H1 (cell line): ENCODE results near the gene IGF1. TPM values are rescaled to one million over a fixed set of nuclear protein-coding genes. Genes with fewer than 3 reads are reported as not detected.

Source experiments
- CTCF ChIA-PET: fragments of 300-600 bp; sonication (Branson Sonifier 250); formaldehyde crosslinking; loops from one replicate; lab custom pipeline; 2021; ENCODE audit not compliant: partially characterized antibody; lab: Charles Lee
- POLR2A ChIA-PET: fragments of 300-600 bp; sonication (Branson Sonifier 250); formaldehyde crosslinking; loops from one replicate; lab custom pipeline; 2021; ENCODE audit warnings: inconsistent platforms; ENCODE audit not compliant: partially characterized antibody; lab: Charles Lee
- DNase-seq, 2 experiments: peaks; one replicate each; pipeline versions ENCODE4 v3.0.0 to v3.0.0-alpha.2; 2010 to 2022; ENCODE audit warnings: low spot score in 2 of 2, low read depth in 1 of 2, mixed read lengths in 1 of 2
- FAIRE-seq: peaks from 2 replicates; lab custom pipeline; 2011; peaks lifted over from hg19 to GRCh38; lab: Jason Lieb, UNC
- H2AFZ ChIP-seq: 2 replicates; pipeline ENCODE4 v1.8.1; 2012; ENCODE audit warnings: low read length, inconsistent platforms
- H2AK5ac ChIP-seq: 2 replicates; pipeline ENCODE4 v1.6.1; 2013; ENCODE audit warnings: low read depth, low read length
- H2BK120ac ChIP-seq: replicated peaks from 2 replicates; pipeline ENCODE3; 2013; ENCODE audit warnings: low read depth, low read length, inconsistent platforms
- H2BK12ac ChIP-seq: 2 replicates; pipeline ENCODE4 v1.6.1; 2013; ENCODE audit warnings: low read depth, low read length
- H2BK15ac ChIP-seq: 2 replicates; pipeline ENCODE4 v1.6.1; 2013; ENCODE audit warnings: low read length
- H2BK20ac ChIP-seq: 2 replicates; pipeline ENCODE4 v1.6.1; 2013; ENCODE audit warnings: low read length
- H2BK5ac ChIP-seq: 2 replicates; pipeline ENCODE4 v1.6.1; 2013; ENCODE audit warnings: low read depth, low read length
- H3K14ac ChIP-seq: 2 replicates; pipeline ENCODE4 v1.6.1; 2013; ENCODE audit warnings: inconsistent platforms; ENCODE audit not compliant: insufficient read length
- H3K18ac ChIP-seq: 2 replicates; pipeline ENCODE4 v1.6.1; 2013; ENCODE audit warnings: low read length; ENCODE audit errors: extremely low read depth
- H3K23ac ChIP-seq: 2 replicates; pipeline ENCODE4 v1.6.1; 2013; ENCODE audit warnings: inconsistent platforms; ENCODE audit not compliant: insufficient read length
- H3K23me2 ChIP-seq: 2 replicates; pipeline ENCODE4 v1.6.1; 2013; ENCODE audit warnings: low read depth, low read length
- H3K27ac ChIP-seq: 2 replicates; pipeline ENCODE4 v1.6.1; 2011; ENCODE audit warnings: low read depth, low read length, inconsistent platforms
- H3K27me3 ChIP-seq, 4 experiments: replicated peaks in 1 of 4; 1 replicate in 1 of 4; 2 replicates in 3 of 4; pipeline versions ENCODE4 v1.6.1 to v1.8.1; 2011 to 2013; ENCODE audit warnings: low read length in 3 of 4, mild to moderate bottlenecking in 3 of 4, inconsistent platforms in 2 of 4, mixed read lengths in 2 of 4, moderate library complexity in 1 of 4; ENCODE audit not compliant: control insufficient read depth in 3 of 4, insufficient read depth in 3 of 4; ENCODE audit errors: extremely low read depth in 1 of 4
- H3K36me3 ChIP-seq, 4 experiments: 2 replicates each; pipeline versions ENCODE4 v1.6.1 to v1.8.1; 2011 to 2013; ENCODE audit warnings: mild to moderate bottlenecking in 4 of 4, low read length in 3 of 4, moderate library complexity in 2 of 4, control low read depth in 1 of 4, inconsistent platforms in 1 of 4; ENCODE audit not compliant: insufficient read depth in 4 of 4, control insufficient read depth in 2 of 4
- H3K4ac ChIP-seq: replicated peaks from 2 replicates; pipeline ENCODE3; 2013; ENCODE audit warnings: low read length, low read depth, mixed read lengths, inconsistent platforms; ENCODE audit not compliant: insufficient read length
- H3K4me1 ChIP-seq, 4 experiments: replicated peaks in 1 of 4; 1 replicate in 1 of 4; 2 replicates in 3 of 4; pipeline versions ENCODE4 v1.6.1 to v1.8.1; 2011 to 2013; ENCODE audit warnings: low read length in 3 of 4, inconsistent platforms in 2 of 4, mixed read lengths in 1 of 4; ENCODE audit not compliant: insufficient read depth in 4 of 4, control insufficient read depth in 3 of 4
- H3K4me2 ChIP-seq, 2 experiments: 2 replicates each; pipeline versions ENCODE4 v1.6.1 to v1.8.1; 2011 to 2013; ENCODE audit warnings: low read depth in 2 of 2, low read length in 2 of 2, control low read depth in 1 of 2, inconsistent platforms in 1 of 2, mild to moderate bottlenecking in 1 of 2; ENCODE audit not compliant: insufficient read depth in 1 of 2
- H3K4me3 ChIP-seq, 4 experiments: fragments of 200-600, 300-600 bp in 1 of 4; sonication (generic), shearing (Covaris generic), sonication (Bioruptor Twin) in 1 of 4; 2 replicates each; pipeline versions ENCODE4 v1.5.1 to v1.8.1; 2011 to 2016; ENCODE audit warnings: low read length in 4 of 4, low read depth in 3 of 4, control low read depth in 2 of 4, inconsistent platforms in 2 of 4, mild to moderate bottlenecking in 2 of 4, mixed read lengths in 1 of 4, moderate library complexity in 1 of 4; ENCODE audit not compliant: insufficient read depth in 2 of 4; ENCODE audit errors: extremely low read depth in 1 of 4
- H3K56ac ChIP-seq: replicated peaks from 2 replicates; pipeline ENCODE3; 2013; ENCODE audit warnings: low read depth, mild to moderate bottlenecking, mixed read lengths, low read length, inconsistent platforms; ENCODE audit not compliant: insufficient read length
- H3K79me1 ChIP-seq: 2 replicates; pipeline ENCODE4 v1.6.1; 2013; ENCODE audit warnings: low read depth, low read length, control low read depth
- H3K79me2 ChIP-seq, 2 experiments: 2 replicates each; pipeline versions ENCODE4 v1.6.1 to v1.8.1; 2012 to 2013; ENCODE audit warnings: low read length in 2 of 2, mild to moderate bottlenecking in 2 of 2, inconsistent platforms in 1 of 2; ENCODE audit not compliant: insufficient read depth in 2 of 2, control insufficient read depth in 1 of 2
- H3K9ac ChIP-seq, 4 experiments: replicated peaks in 1 of 4; 1 replicate in 1 of 4; 2 replicates in 3 of 4; pipeline versions ENCODE4 v1.6.1 to v1.8.1; 2011 to 2013; ENCODE audit warnings: low read depth in 3 of 4, low read length in 3 of 4, control low read depth in 2 of 4, mild to moderate bottlenecking in 2 of 4, moderate library complexity in 2 of 4, inconsistent platforms in 1 of 4; ENCODE audit errors: extremely low read depth in 1 of 4
- H3K9me3 ChIP-seq, 2 experiments: 2 replicates each; pipeline versions ENCODE4 v1.6.1 to v1.8.1; 2012 to 2013; ENCODE audit warnings: mild to moderate bottlenecking in 2 of 2, moderate library complexity in 2 of 2, control low read depth in 1 of 2, inconsistent platforms in 1 of 2, low read depth in 1 of 2, low read length in 1 of 2, mixed read lengths in 1 of 2; ENCODE audit not compliant: insufficient read depth in 2 of 2
- H4K20me1 ChIP-seq, 2 experiments: replicated peaks in 1 of 2; 2 replicates each; pipeline versions ENCODE3 to v1.8.1; 2011 to 2013; ENCODE audit warnings: inconsistent platforms in 2 of 2, low read length in 2 of 2, mild to moderate bottlenecking in 1 of 2; ENCODE audit not compliant: insufficient read depth in 2 of 2, control insufficient read depth in 1 of 2
- H4K5ac ChIP-seq: 2 replicates; pipeline ENCODE4 v1.6.1; 2013; ENCODE audit warnings: low read length, low read depth, mixed read lengths, inconsistent platforms; ENCODE audit not compliant: insufficient read length
- H4K8ac ChIP-seq: 2 replicates; pipeline ENCODE4 v1.8.0; 2013; ENCODE audit warnings: mild to moderate bottlenecking, moderate library complexity, low read length, inconsistent platforms; ENCODE audit not compliant: insufficient read depth; ENCODE audit errors: extremely low read depth
- H4K91ac ChIP-seq: replicated peaks from 2 replicates; pipeline ENCODE3; 2013; ENCODE audit warnings: low read length, mixed read lengths, inconsistent platforms; ENCODE audit not compliant: insufficient read length
- BCL11A ChIP-seq, 2 experiments: IDR thresholded peaks; one replicate each; pipeline ENCODE4 v1.6.1; 2011; ENCODE audit warnings: low read depth in 2 of 2, low read length in 2 of 2, mild to moderate bottlenecking in 2 of 2
- CREB1 ChIP-seq: IDR thresholded peaks from 2 replicates; pipeline ENCODE4 v1.6.1; 2012; ENCODE audit warnings: inconsistent platforms
- EP300 ChIP-seq, 2 experiments: IDR thresholded peaks; 1 replicate in 1 of 2; 2 replicates in 1 of 2; pipeline ENCODE4 v1.6.1; 2011 to 2012; ENCODE audit warnings: low read depth in 2 of 2, low read length in 2 of 2, mild to moderate bottlenecking in 2 of 2, borderline replicate concordance in 1 of 2, inconsistent platforms in 1 of 2, moderate library complexity in 1 of 2
- FOSL1 ChIP-seq: IDR thresholded peaks from 2 replicates; pipeline ENCODE4 v1.6.1; 2011; ENCODE audit warnings: mild to moderate bottlenecking, low read depth, low read length, moderate library complexity; ENCODE audit not compliant: insufficient read depth
- GTF2F1 ChIP-seq: IDR thresholded peaks from 2 replicates; pipeline ENCODE4 v1.6.1; 2012; ENCODE audit warnings: low read depth, low read length, improper control_type of control experiment, borderline replicate concordance
- HDAC2 ChIP-seq, 2 experiments: fragments of 300-600 bp in 1 of 2; sonication (generic) in 1 of 2; IDR thresholded peaks; 2 replicates each; pipeline ENCODE4 v1.6.1; 2011 to 2012; ENCODE audit warnings: low read depth in 2 of 2, low read length in 2 of 2, mild to moderate bottlenecking in 2 of 2, moderate library complexity in 2 of 2, borderline replicate concordance in 1 of 2, inconsistent platforms in 1 of 2
- POU5F1 ChIP-seq: IDR thresholded peaks from 2 replicates; pipeline ENCODE4 v1.6.1; 2011; ENCODE audit warnings: low read depth, mild to moderate bottlenecking, low read length, moderate library complexity
- SIRT6 ChIP-seq: IDR thresholded peaks from one replicate; pipeline ENCODE4 v1.7.1; 2012; ENCODE audit warnings: low read length, inconsistent platforms
- SP1 ChIP-seq: IDR thresholded peaks from 2 replicates; pipeline ENCODE4 v1.6.1; 2011; ENCODE audit warnings: low read depth, low read length
- SRF ChIP-seq: IDR thresholded peaks from 2 replicates; pipeline ENCODE4 v1.6.1; 2011; ENCODE audit warnings: mild to moderate bottlenecking, low read depth, low read length, moderate library complexity
- TAF7 ChIP-seq: optimal IDR thresholded peaks from 2 replicates; pipeline ENCODE3; 2011; ENCODE audit warnings: low read depth, mild to moderate bottlenecking, inconsistent platforms, low read length, moderate library complexity, borderline replicate concordance
- WGBS, 2 experiments: shearing (Covaris generic) in 1 of 2; methylation state at CpG; one replicate each; pipeline versions ENCODE4 v1.1.6 to v1.1.7; 2013 to 2015; ENCODE audit warnings: low lambda C conversion rate in 2 of 2, mixed read lengths in 2 of 2, inconsistent platforms in 1 of 2, low coverage in 1 of 2, missing lambda C conversion rate in 1 of 2; ENCODE audit not compliant: insufficient replicate concordance in 2 of 2, insufficient coverage in 1 of 2, insufficient read length in 1 of 2; ENCODE audit errors: extremely low coverage in 1 of 2, missing lambda C conversion rate in 1 of 2; 5-methylcytosine and 5-hydroxymethylcytosine counted together
- polyA plus RNA-seq, 7 experiments: library from polyadenylated mRNA; depleted of rRNA in 3 of 7; stranded (reverse) in 5 of 7; unstranded in 2 of 7; fragments of >200 nt in 5 of 7; fragments of 200-250 nt in 2 of 7; gene quantifications; 1 replicate in 5 of 7; 2 replicates in 1 of 7; 4 replicates in 1 of 7; pipeline versions ENCODE4 v1.2.1 to v1.2.3, GENCODE V29; 2011 to 2013; ENCODE audit warnings: missing spikeins in 2 of 7, mixed read lengths in 2 of 7
- total RNA-seq: library from RNA; stranded (reverse); fragmentation: NEBNext Ultra II Directional; extraction: Animal tissue kit (Norgen Biotek cat#: 25700); gene quantifications from 2 replicates; pipeline ENCODE4 v1.2.1, GENCODE V29; 2021
- TF ChIP-seq, protein P1 (sequence below): IDR thresholded peaks from 2 replicates; pipeline ENCODE4 v1.6.1; 2012; ENCODE audit warnings: low read length, inconsistent platforms

Gene IGF1
- total and polyA plus RNA-seq, 2 of the 8 experiments (the other 6 are each of a cell fraction or from before 2014, with no cell fraction given) = not detected

DNA sequence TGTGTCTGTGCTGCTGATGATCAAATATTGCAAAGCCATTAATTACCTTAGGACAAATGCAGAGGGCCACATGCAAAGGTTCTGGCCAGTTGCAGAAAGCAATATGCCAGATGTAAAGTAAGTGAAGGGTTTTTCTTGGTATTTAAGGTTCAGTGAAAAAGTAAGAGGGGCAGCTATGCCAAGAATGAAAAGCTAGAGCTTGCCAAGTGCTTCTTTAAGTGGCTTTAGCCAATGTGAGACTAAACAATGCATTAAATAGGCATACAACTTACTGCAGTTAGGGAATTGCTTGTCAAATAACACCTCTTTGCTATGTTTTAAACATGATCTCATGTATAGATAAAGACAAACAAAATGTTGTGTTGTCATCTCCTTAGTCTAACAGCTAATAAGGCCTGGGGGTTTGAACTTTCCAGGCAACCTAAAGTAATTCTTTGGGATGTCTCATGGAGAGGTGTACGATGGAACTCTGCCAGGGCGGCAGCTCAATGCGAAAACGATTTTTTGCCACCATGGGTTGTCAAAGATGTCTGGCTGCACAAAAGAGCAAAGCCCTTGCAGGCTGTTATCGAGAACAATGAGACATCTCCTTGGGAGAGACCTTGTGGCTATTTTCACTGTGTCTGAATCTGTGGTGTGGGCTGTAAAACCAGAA lies 12.0 kb downstream of the IGF1 start:
- no peak overlapping the region for H2BK5ac ChIP-seq
- H4K8ac ChIP-seq = no peak overlapping the region
- H2BK15ac ChIP-seq = no peak overlapping the region
- FAIRE-seq (no peak), DNase-seq (no peak)
- CTCF ChIA-PET = interaction anchor here (4.7 kb wide), 1 partner anchor 15 kb away, joined by 23 read pairs; no protein-coding TSS in a partner anchor
- H3K9ac ChIP-seq = no peak overlapping the region
- WGBS, 2 experiments = 87% methylated on average over 5 of the region's 5 CpGs; no CpG with 5 or more reads in 1 of the 2 experiments
- no peak overlapping the region for H2AFZ ChIP-seq
- H4K5ac ChIP-seq = no peak overlapping the region
- H3K79me2 ChIP-seq = no peaks in the 10 kb centered on the region
- H3K4me3 ChIP-seq = no peak overlapping the region
- H3K36me3 ChIP-seq = no peaks in the 10 kb centered on the region
- no peak overlapping the region for H3K23ac ChIP-seq
- H4K20me1 ChIP-seq = no peaks in the 10 kb centered on the region
- no peak overlapping the region for H3K18ac ChIP-seq
- no peak overlapping the region for H3K4ac ChIP-seq
- no peak overlapping the region for H3K4me2 ChIP-seq
- no peak overlapping the region for H2AK5ac ChIP-seq
- no peak overlapping the region for H2BK120ac ChIP-seq
- H3K27ac ChIP-seq = no peak overlapping the region
- H2BK20ac ChIP-seq = no peak overlapping the region
- H3K4me1 ChIP-seq = no peaks in the 10 kb centered on the region
- no peak overlapping the region for H3K14ac ChIP-seq
- no peaks in the 10 kb centered on the region for H3K9me3 ChIP-seq
- H3K27me3 ChIP-seq = no peaks in the 10 kb centered on the region
- no peaks in the 10 kb centered on the region for H3K79me1 ChIP-seq
- H2BK12ac ChIP-seq = no peak overlapping the region
- H3K56ac ChIP-seq = no peak overlapping the region
- POLR2A ChIA-PET = no interaction called here
- no peaks in the 10 kb centered on the region for H3K23me2 ChIP-seq
- H4K91ac ChIP-seq = no peak overlapping the region
- TF ChIP-seq FOSL1 = no peak
- TF ChIP-seq BCL11A (IDR thresholded peaks at IDR 0.05; ENCODE audit: low read depth in 2 of 2, low read length in 2 of 2) = no peak
- TF ChIP-seq SP1 = no peak
- TF ChIP-seq CREB1 = no peak
- TF ChIP-seq EP300 (IDR thresholded peaks at IDR 0.05; ENCODE audit: borderline replicate concordance in 1 of 2, low read depth in 2 of 2, low read length in 2 of 2) = no peak
- TF ChIP-seq TAF7 = no peak
- TF ChIP-seq, protein P1, sequence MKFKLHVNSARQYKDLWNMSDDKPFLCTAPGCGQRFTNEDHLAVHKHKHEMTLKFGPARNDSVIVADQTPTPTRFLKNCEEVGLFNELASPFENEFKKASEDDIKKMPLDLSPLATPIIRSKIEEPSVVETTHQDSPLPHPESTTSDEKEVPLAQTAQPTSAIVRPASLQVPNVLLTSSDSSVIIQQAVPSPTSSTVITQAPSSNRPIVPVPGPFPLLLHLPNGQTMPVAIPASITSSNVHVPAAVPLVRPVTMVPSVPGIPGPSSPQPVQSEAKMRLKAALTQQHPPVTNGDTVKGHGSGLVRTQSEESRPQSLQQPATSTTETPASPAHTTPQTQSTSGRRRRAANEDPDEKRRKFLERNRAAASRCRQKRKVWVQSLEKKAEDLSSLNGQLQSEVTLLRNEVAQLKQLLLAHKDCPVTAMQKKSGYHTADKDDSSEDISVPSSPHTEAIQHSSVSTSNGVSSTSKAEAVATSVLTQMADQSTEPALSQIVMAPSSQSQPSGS = no peak
- no peak for TF ChIP-seq SIRT6
- no peak for TF ChIP-seq SRF
- no peak for TF ChIP-seq HDAC2 (IDR thresholded peaks at IDR 0.05; ENCODE audit: borderline replicate concordance in 1 of 2, low read depth in 2 of 2, low read length in 2 of 2)
- no peak for TF ChIP-seq POU5F1
- TF ChIP-seq GTF2F1 = no peak
